GM12878 (cell line): ENCODE results near the gene TRMT1. TPM values are rescaled to one million over a fixed set of nuclear protein-coding genes. Genes with fewer than 3 reads are reported as not detected.

Experiments
- CEBPB ChIP-seq, 2 experiments: fragments of 150-350 bp in 1 of 2; IDR thresholded peaks; 2 replicates each; pipeline ENCODE4 v1.6.1; 2012 to 2014; ENCODE audit warnings: low read depth in 2 of 2, low read length in 2 of 2, borderline replicate concordance in 1 of 2, inconsistent platforms in 1 of 2
- EZH2 ChIP-seq: IDR thresholded peaks from 2 replicates; pipeline ENCODE4 v1.6.1; 2012; ENCODE audit warnings: low read depth, mild to moderate bottlenecking, control low read depth, inconsistent platforms, low read length, borderline replicate concordance; ENCODE audit not compliant: control insufficient read depth
- HDGF ChIP-seq: fragments of 450-650 bp; IDR thresholded peaks from 2 replicates; pipeline ENCODE4 v1.6.1; 2016; ENCODE audit warnings: antibody characterized with exemption
- HSF1 ChIP-seq: fragments of 150-350 bp; IDR thresholded peaks from 2 replicates; pipeline ENCODE4 v1.6.1; 2014; ENCODE audit warnings: mild to moderate bottlenecking, low read depth, low read length
- IRF4 ChIP-seq: IDR thresholded peaks from 2 replicates; pipeline ENCODE4 v1.6.1; 2011; ENCODE audit warnings: low read depth, low read length
- MTA2 ChIP-seq: fragments of 450-650 bp; IDR thresholded peaks from 2 replicates; pipeline ENCODE4 v1.6.1; 2016; ENCODE audit warnings: low read depth, mild to moderate bottlenecking, moderate library complexity
- POLR2AphosphoS2 ChIP-seq: IDR thresholded peaks from 2 replicates; pipeline ENCODE4 v1.6.1; 2011; ENCODE audit warnings: low read depth, mild to moderate bottlenecking, low read length, improper control_type of control experiment, moderate library complexity
- RAD21 ChIP-seq: IDR thresholded peaks from 2 replicates; pipeline ENCODE4 v1.6.1; 2011; ENCODE audit warnings: mild to moderate bottlenecking, low read depth, low read length, moderate library complexity; ENCODE audit not compliant: insufficient read depth
- SPI1 ChIP-seq: IDR thresholded peaks from 2 replicates; pipeline ENCODE4 v1.6.1; 2011; ENCODE audit warnings: low read depth, mild to moderate bottlenecking, low read length, moderate library complexity, borderline replicate concordance; ENCODE audit not compliant: insufficient read depth
- SRF ChIP-seq, 2 experiments: IDR thresholded peaks; 2 replicates each; pipeline ENCODE4 v1.6.1; 2011; ENCODE audit warnings: low read depth in 2 of 2, low read length in 2 of 2, mild to moderate bottlenecking in 1 of 2, moderate library complexity in 1 of 2
- YBX1 ChIP-seq: fragments of 450-650 bp; IDR thresholded peaks from 2 replicates; pipeline ENCODE4 v1.6.1; 2016; ENCODE audit warnings: antibody characterized with exemption
- polyA plus RNA-seq, 11 experiments: library from polyadenylated mRNA; depleted of rRNA in 4 of 11; unstranded in 6 of 11; stranded (reverse) in 5 of 11; fragments of >200 nt; fragmentation: Nextera tagmentation in 4 of 11; fragmentation: Illumina TruSeq in 1 of 11; extraction: Ambion mirVana in 4 of 11; extraction: Trizol in 1 of 11; gene quantifications; 1 replicate in 1 of 11; 2 replicates in 10 of 11; pipeline versions ENCODE4 v1.2.1 to v1.2.3, GENCODE V29; 2011 to 2016; ENCODE audit warnings: inconsistent platforms in 2 of 11, missing spikeins in 2 of 11, low read depth in 1 of 11
- total RNA-seq, 4 experiments: library from RNA; depleted of rRNA in 3 of 4; stranded (reverse); fragments of >200 nt in 3 of 4; fragmentation: Illumina TruSeq in 1 of 4; extraction: Trizol in 1 of 4; gene quantifications; 2 replicates each; pipeline versions ENCODE4 v1.2.1 to v1.2.3, GENCODE V29; 2013 to 2021
- TF ChIP-seq, protein P1 (sequence below): IDR thresholded peaks from 2 replicates; pipeline ENCODE4 v1.6.1; 2012; ENCODE audit warnings: low read depth, low read length, improper control_type of control experiment
- TF ChIP-seq, protein P2 (sequence below): fragments of 450-650 bp; IDR thresholded peaks from 2 replicates; pipeline ENCODE4 v1.6.1; 2014; ENCODE audit warnings: mild to moderate bottlenecking
- TF ChIP-seq, protein P3 (sequence below): IDR thresholded peaks from 2 replicates; pipeline ENCODE4 v1.6.1; 2012; ENCODE audit warnings: improper control_type of control experiment, low read depth, low read length; ENCODE audit not compliant: insufficient replicate concordance
- TF ChIP-seq, protein P4 (sequence below): fragments of 450-650 bp; formaldehyde crosslinking; IDR thresholded peaks from 2 replicates; pipeline ENCODE4 v1.4.0; 2020; ENCODE audit warnings: mild to moderate bottlenecking, moderate library complexity

TRMT1 gene
- total and polyA plus RNA-seq, 10 of the 15 experiments (the other 5 are each of a cell fraction or from before 2014, with no cell fraction given), result 3.4 to 68.8 (median 34.8) TPM

- TF ChIP-seq SPI1, result no peak
- TF ChIP-seq, protein P1, sequence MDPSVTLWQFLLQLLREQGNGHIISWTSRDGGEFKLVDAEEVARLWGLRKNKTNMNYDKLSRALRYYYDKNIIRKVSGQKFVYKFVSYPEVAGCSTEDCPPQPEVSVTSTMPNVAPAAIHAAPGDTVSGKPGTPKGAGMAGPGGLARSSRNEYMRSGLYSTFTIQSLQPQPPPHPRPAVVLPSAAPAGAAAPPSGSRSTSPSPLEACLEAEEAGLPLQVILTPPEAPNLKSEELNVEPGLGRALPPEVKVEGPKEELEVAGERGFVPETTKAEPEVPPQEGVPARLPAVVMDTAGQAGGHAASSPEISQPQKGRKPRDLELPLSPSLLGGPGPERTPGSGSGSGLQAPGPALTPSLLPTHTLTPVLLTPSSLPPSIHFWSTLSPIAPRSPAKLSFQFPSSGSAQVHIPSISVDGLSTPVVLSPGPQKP, result peak; percentile 66; the same call in 1 of the 2 replicates
- no peak for TF ChIP-seq HDGF
- TF ChIP-seq CEBPB (IDR thresholded peaks at IDR 0.05; ENCODE audit: borderline replicate concordance in 1 of 2, low read depth in 2 of 2, low read length in 2 of 2), result no peak
- TF ChIP-seq, protein P2, sequence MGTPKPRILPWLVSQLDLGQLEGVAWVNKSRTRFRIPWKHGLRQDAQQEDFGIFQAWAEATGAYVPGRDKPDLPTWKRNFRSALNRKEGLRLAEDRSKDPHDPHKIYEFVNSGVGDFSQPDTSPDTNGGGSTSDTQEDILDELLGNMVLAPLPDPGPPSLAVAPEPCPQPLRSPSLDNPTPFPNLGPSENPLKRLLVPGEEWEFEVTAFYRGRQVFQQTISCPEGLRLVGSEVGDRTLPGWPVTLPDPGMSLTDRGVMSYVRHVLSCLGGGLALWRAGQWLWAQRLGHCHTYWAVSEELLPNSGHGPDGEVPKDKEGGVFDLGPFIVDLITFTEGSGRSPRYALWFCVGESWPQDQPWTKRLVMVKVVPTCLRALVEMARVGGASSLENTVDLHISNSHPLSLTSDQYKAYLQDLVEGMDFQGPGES, result no peak
- no peak for TF ChIP-seq YBX1
- no peak for TF ChIP-seq SRF (IDR thresholded peaks at IDR 0.05; ENCODE audit: low read depth in 2 of 2, low read length in 2 of 2)
- no peak for TF ChIP-seq RAD21
- no peak for TF ChIP-seq HSF1
- TF ChIP-seq, protein P3, sequence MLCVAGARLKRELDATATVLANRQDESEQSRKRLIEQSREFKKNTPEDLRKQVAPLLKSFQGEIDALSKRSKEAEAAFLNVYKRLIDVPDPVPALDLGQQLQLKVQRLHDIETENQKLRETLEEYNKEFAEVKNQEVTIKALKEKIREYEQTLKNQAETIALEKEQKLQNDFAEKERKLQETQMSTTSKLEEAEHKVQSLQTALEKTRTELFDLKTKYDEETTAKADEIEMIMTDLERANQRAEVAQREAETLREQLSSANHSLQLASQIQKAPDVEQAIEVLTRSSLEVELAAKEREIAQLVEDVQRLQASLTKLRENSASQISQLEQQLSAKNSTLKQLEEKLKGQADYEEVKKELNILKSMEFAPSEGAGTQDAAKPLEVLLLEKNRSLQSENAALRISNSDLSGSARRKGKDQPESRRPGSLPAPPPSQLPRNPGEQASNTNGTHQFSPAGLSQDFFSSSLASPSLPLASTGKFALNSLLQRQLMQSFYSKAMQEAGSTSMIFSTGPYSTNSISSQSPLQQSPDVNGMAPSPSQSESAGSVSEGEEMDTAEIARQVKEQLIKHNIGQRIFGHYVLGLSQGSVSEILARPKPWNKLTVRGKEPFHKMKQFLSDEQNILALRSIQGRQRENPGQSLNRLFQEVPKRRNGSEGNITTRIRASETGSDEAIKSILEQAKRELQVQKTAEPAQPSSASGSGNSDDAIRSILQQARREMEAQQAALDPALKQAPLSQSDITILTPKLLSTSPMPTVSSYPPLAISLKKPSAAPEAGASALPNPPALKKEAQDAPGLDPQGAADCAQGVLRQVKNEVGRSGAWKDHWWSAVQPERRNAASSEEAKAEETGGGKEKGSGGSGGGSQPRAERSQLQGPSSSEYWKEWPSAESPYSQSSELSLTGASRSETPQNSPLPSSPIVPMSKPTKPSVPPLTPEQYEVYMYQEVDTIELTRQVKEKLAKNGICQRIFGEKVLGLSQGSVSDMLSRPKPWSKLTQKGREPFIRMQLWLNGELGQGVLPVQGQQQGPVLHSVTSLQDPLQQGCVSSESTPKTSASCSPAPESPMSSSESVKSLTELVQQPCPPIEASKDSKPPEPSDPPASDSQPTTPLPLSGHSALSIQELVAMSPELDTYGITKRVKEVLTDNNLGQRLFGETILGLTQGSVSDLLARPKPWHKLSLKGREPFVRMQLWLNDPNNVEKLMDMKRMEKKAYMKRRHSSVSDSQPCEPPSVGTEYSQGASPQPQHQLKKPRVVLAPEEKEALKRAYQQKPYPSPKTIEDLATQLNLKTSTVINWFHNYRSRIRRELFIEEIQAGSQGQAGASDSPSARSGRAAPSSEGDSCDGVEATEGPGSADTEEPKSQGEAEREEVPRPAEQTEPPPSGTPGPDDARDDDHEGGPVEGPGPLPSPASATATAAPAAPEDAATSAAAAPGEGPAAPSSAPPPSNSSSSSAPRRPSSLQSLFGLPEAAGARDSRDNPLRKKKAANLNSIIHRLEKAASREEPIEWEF, result no peak
- no peak for TF ChIP-seq IRF4
- no peak for TF ChIP-seq POLR2AphosphoS2
- no peak for TF ChIP-seq MTA2
- TF ChIP-seq, protein P4, sequence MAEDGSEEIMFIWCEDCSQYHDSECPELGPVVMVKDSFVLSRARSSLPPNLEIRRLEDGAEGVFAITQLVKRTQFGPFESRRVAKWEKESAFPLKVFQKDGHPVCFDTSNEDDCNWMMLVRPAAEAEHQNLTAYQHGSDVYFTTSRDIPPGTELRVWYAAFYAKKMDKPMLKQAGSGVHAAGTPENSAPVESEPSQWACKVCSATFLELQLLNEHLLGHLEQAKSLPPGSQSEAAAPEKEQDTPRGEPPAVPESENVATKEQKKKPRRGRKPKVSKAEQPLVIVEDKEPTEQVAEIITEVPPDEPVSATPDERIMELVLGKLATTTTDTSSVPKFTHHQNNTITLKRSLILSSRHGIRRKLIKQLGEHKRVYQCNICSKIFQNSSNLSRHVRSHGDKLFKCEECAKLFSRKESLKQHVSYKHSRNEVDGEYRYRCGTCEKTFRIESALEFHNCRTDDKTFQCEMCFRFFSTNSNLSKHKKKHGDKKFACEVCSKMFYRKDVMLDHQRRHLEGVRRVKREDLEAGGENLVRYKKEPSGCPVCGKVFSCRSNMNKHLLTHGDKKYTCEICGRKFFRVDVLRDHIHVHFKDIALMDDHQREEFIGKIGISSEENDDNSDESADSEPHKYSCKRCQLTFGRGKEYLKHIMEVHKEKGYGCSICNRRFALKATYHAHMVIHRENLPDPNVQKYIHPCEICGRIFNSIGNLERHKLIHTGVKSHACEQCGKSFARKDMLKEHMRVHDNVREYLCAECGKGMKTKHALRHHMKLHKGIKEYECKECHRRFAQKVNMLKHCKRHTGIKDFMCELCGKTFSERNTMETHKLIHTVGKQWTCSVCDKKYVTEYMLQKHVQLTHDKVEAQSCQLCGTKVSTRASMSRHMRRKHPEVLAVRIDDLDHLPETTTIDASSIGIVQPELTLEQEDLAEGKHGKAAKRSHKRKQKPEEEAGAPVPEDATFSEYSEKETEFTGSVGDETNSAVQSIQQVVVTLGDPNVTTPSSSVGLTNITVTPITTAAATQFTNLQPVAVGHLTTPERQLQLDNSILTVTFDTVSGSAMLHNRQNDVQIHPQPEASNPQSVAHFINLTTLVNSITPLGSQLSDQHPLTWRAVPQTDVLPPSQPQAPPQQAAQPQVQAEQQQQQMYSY, result no peak
- TF ChIP-seq EZH2, result no peak
Measured at GRCh38 chr19:13099073-13099999, 17.2 kb downstream of the TRMT1 start (continued).
